Stimulated activated CD4-positive, alpha-beta T cell treated with anti-CD3 and anti-CD28 coated beads, Interleukin-4, amount 100 ng/mL, for 48 hours (primary cell): Measurements from ENCODE around the gene ARID5B.
A peak's percentile ranks its signal among the peaks of the same experiment; 100 is the strongest.

Source experiments
- DNase-seq, 2 donors: peaks; one replicate each; pipeline ENCODE4 v3.0.0-alpha.2; 2020; ENCODE audit warnings: low read depth in 2 of 2

ARID5B gene

DNA sequence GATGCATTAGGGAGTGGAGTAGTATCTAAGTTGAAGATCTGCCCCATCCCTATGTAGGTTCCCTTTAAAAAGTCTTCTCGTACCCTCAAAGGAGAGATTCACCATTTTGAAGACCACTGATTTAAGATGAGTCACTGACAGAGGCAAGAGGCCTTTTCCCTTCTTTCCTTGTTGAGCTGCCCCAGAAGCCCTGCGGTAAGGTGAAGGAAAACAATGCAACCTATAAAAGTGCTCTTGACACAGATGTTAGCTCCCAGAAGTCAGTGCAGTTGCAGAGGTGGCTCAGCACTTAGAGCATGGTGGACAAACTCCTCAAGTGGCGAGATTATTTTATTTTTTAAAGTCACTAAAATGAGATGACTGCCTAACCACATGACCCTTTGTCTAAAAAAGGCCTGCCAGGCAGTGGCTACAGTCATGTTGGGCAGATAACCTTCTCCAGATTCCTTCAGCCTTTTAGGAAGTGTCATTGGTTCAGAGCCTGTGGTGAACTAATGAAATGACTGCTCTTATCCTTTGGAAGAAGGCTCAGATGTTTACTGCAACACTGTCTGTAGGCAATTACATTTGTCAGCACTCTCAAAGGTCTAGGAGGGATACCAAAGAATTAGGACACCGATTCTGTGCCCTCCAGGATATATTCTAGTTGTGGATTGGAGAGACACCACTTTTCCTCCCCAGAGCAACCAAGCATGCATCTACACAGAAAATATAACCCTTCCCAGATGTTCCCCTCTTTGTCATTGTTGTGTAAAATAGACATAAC, 88.7 kb downstream of the ARID5B start:
- DNase-seq = no peak

GRCh38 chr10:61990761-61991135, 89.2 kb downstream of the ARID5B start:
- DNase-seq = no peak

DNA sequence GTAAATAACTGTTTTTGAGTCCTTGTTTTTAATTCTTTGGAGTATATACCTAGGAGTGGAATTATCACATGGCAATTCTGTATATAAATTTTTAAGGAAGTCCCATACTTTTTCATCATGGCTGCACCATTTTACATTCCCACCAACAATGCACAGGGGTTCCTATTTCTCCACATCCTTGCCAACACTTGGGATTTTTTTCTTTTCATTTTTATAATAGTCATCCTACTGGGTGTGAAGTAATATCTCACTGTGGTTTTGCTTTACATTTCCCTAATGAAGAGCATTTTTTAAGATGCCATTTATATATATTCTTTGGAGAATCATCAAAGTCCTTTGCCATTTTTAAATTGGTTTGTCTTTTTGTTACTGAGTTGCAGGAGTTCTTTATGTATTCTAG, 89.7 kb downstream of the ARID5B start:
- DNase-seq = no peak

DNA sequence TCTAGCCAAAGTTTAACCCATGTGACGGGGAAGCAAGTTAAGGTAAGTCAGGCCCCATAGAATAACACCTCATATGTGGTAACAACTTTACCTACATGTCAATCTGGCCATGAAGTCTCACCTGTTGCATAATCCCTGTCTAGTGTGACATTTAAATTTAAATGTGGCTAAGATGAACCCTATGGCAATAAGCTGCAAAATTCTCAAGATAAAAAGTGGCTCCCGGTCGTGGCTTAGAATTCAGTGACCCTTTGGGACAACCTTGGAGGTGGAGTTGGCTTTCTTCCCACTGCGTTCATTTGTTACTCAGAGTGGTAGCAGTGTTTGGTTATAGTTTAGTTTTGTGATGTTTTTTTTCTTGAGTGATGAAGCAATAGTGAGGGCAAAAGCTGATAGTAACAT, 90.6 kb downstream of the ARID5B start:
- no peak for DNase-seq

- DNase-seq = peak in 1 of 2 donors; percentile 42
These were observed 91.5 kb downstream of the ARID5B start for GRCh38 chr10:61992671-61993668.

GRCh38 chr10:61993711-61994401, 92.4 kb downstream of the ARID5B start:
- DNase-seq = no peak

- no peak for DNase-seq
These were observed 93.1 kb downstream of the ARID5B start for GRCh38 chr10:61994405-61995219.

DNA sequence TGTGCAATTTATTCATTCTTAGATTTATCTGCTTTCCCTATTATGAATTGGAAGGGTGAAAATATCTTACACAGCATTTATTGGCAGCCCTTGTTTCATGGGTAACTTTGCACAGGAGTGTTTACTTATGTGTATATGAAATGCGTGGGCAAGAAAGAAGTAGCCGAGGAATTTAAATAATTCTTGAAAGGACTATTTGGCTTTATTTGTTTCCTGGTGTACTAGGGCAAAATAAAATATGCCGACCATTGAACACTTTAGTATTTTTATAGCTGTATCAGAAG, 93.7 kb downstream of the ARID5B start:
- no peak for DNase-seq

DNA sequence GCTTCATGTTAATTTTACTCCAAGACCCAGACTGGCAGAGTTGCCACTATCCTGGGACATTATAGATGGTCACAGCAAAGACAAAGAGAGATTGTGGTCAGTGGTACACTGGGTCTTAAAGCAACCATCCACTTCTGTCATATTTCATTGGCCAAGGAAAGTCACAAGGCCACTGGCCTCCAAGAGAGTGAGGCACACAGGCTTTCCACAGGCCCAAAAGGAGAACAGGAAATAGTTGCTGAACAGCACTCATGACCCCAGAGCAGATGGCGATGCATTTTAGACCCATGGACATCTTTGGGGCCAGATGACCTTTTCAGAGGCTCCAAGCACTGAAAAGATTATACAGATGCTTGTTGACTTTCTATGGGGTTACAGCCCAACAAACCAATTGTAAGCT, 97.4 kb downstream of the ARID5B start:
- DNase-seq = no peak

DNA sequence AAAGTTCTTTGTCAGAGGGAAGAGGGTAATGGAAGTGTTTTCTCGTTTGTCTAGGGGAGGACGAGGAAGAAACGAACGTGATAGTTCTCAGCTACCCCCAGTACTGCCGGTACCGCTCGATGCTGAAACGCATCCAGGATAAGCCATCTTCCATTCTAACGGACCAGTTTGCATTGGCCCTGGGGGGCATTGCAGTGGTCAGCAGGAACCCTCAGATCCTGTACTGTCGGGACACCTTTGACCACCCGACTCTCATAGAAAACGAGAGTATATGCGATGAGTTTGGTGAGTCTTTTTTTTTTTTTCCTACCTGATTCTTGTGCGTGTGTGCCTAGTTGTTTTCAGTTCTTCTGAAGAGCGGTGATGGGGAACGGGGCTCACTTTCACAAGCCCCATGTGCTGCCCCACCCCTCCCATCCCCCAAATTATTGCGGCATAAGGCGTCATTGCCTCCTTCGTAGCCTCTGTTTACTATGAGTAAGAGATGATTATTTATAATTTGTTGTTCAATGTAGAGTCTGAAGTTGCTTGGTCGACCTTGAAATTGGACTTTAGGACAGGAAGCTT, 98.6 kb downstream of the ARID5B start:
- DNase-seq = no peak

DNA sequence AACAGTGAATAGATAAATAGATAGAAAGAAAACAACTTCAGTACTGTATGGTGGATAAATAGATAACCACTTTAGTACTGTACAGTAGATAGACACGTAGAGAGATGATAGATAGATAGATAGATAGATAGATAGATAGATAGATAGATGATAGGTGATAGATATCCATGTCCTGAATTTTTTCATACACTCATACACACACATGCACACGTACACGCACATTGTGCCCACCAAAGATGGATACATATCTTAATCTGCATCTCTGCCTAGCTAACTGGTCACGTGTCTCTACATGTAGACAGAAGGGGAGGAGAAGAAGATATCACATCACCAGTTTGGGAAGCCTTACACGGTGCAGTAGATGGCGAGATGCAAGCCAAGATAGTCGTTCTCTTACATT, 99.2 kb downstream of the ARID5B start:
- no peak for DNase-seq

GRCh38 chr10:62001898-62002297, 100.4 kb downstream of the ARID5B start:
- DNase-seq = no peak

DNA sequence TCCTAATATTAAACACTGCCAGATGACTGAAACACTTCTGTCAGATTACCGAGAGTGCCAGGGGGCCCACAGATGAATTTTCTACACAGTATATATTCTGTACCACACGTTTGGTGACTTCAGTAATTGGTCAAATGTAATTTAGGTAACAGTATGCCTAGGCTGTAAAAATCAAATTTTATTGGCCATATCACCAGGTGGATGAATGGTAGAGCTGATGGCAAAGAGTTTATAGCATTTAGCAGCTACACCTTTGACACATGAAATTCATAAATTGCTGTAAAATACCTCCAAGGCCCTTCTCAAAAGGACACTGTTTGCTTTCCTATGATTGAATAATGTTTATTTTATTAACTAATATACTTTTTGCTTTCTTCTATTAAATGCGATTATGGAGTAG, 101.3 kb downstream of the ARID5B start:
- no peak for DNase-seq

DNA sequence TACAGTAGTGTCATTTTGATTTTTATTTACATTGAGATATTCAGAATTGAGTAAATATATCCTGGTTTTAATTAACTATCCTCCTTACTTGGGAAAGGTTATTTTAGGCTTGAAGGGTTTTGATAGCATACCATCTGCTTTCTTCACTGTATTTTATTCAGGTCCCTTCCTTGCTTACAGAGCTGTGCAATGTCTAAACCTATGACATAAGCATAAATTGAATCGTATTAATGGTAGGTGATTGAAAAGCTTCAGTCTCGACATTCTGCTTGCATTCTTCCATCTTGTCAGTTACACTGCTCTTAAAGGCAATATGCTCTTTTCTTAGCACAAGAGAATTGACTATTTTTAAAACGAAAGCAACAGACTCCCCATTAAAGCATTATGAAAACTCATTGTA, 102.5 kb downstream of the ARID5B start:
- no peak for DNase-seq

GRCh38 chr10:62005281-62005680, 103.8 kb downstream of the ARID5B start:
- DNase-seq = no peak

DNA sequence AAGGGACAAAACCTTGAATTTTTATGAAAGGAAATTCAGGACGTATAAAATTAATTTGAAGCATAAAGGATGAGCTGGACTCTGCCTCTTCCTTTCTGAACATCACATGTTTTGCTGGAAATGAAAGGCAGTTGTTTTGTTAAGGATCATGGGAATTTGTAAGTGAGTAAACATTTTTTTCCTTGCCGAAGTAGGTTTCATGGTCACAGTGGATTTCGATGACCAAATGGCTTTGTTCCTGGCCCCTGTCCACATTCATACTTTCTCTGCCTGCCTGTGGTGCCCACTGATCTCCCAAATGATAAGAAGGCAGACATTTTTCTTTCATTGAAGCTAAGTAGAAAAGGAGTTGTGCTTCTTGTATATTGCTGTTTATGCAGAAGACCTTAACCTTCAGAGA, 104.2 kb downstream of the ARID5B start:
- no peak for DNase-seq

DNA sequence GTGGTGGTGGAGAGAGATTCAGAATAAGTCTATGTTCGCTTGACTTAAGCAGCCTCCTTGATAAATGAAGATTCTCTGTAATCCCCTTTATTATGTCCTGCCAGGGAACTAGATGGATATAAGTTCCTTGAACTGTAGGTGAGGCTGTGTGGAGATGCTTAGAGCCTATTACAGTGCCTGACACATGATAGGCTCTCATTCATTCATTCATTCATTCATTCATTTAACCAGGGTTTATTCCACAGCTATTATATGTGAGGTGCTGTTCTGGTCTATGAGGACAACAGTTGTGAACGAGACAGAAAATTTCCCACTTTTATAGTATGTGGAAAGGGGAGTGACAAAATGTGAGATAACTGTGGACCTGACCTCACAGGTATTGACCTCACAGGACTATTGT, 105.6 kb downstream of the ARID5B start:
- no peak for DNase-seq

- no peak for DNase-seq
These were observed 106.7 kb downstream of the ARID5B start for GRCh38 chr10:62008196-62008595.

DNA sequence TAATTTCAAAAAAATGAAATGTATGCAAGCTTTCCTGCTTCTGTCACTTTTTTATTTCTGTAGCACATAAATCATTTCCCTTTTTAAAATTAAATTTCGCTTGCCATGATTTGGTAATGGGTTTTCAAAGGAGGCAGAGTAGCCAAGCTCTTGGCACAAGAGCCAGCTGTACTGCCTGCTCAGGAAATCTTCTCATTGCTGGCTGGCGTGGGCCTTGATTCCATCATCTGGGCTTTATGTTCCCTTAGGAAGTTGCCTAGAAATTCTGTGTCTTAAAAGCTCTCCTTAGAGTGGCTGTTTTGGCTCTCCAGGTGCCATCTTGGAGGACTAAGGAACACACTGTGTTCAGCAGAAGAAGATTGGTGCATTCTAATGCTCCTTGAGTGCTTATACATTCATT, 107.4 kb downstream of the ARID5B start:
- DNase-seq = no peak

DNA sequence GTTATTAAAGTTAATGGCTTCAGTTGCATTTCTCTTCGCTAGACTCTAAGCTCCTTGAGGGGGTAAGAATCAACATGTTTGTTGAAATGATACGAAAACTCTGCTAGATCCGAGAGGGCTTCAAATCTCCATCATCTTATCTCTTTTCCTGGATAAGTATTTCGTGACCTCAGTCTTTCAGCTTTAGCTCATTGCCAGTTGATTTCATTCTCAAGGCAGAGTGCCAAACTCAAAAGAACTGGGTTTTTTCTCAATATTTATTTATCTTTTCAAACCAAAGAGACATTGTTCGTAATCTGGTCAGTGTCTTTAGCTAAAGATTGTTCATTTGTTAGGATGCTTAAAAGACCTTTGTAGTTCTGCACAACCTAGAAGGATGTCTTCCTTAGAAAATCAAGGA, 108.9 kb downstream of the ARID5B start:
- DNase-seq = no peak

DNA sequence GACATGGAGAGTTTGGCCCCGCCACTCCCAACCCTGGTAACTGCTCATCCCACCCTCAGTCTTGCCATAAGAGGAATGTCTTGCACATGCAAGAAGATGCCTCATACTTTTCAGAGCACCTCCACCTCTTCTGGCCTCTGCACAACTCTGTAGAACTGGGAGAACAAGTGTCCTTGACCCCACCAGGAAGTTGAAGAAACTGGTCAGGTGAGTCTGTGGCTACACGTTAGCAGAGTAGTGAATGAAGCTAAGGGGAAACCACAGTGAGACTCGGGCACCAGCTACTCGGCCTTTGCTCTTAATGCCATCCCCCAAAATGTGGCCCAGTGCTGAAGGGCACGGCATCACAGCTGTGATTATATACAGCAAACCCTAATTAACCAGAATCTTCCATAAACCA, 110.1 kb downstream of the ARID5B start:
- DNase-seq = no peak
